Thyroid gland (tissue), 4 donors: Measurements from ENCODE around the gene TRIM33.

Source experiments
- CTCF ChIP-seq, 6 experiments: fragments of 200-600 bp in 3 of 6; fragments of 450-650 bp in 3 of 6; sonication (generic) in 3 of 6; IDR thresholded peaks; one replicate each; pipeline ENCODE4 v1.5.1; 2016 to 2019; ENCODE audit warnings: antibody characterized with exemption in 6 of 6, mild to moderate bottlenecking in 2 of 6, inconsistent platforms in 1 of 6, moderate library complexity in 1 of 6
- POLR2A ChIP-seq, 2 donors: fragments of 450-650 bp; IDR thresholded peaks; one replicate each; pipeline ENCODE4 v1.6.1; 2017; ENCODE audit warnings: antibody characterized with exemption in 2 of 2, mild to moderate bottlenecking in 2 of 2, moderate library complexity in 1 of 2

DNA sequence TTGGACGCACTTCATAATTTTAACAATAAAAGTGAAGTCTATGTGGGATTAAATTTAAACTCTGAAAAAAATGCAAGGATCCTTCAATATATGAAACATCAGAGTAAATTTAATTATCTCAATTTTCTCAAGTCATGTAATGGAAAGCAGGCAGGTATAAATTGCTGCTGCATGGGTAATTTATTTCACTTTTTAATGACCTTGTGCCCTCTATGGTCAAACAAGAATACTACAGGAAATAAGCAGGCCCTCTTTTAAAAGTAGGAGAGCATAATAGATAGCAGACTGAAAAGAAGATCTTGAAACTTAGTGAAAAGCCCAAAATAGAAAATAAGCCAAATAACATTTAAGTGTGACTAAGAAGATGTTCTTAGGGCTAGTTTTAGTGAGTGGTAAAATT is 47.5 kb upstream of the TRIM33 start:
- peak in 4 of 6 experiments; percentile 28 to 63 (median 52) for TF ChIP-seq CTCF (IDR thresholded peaks at IDR 0.05)
- no peak for TF ChIP-seq POLR2A (IDR thresholded peaks at IDR 0.05)
